HCT116 (cell line): ENCODE data around the gene CNTNAP5. TPM values are rescaled to one million over a fixed set of nuclear protein-coding genes. Genes with fewer than 3 reads are reported as not detected.

Source experiments
- ATAC-seq: fragments of 200-7000 bp; cut with Tn5 transposase; 2 replicates; pipeline ENCODE4 v1.9.1; 2020; ENCODE audit warnings: mild to moderate bottlenecking, moderate library complexity
- BruUV-seq: library from RNA; stranded (reverse); fragments of 400-500 nt; replicated peaks from 2 replicates; lab custom pipeline; 2021; lab: Mats Ljungman, UMichigan
- CTCF ChIA-PET: fragments of 300-600 bp; sonication (Branson Sonifier 250); formaldehyde crosslinking; loops from one replicate; lab custom pipeline; 2021; ENCODE audit warnings: antibody characterized with exemption; lab: Charles Lee
- POLR2A ChIA-PET: fragments of 300-600, 350-600 bp; sonication (Branson Sonifier 250); formaldehyde crosslinking; loops from one replicate; lab custom pipeline; 2021; ENCODE audit warnings: antibody characterized with exemption; lab: Charles Lee
- RAD21 ChIA-PET, 2 experiments: fragments of 300-600 bp; sonication (Branson Sonifier 250); formaldehyde crosslinking; loops; one replicate each; lab custom pipeline; 2023; ENCODE audit warnings: low total read pairs in 2 of 2; ENCODE audit not compliant: uncharacterized antibody in 2 of 2, unreplicated experiment in 2 of 2, low non-redundant PET in 1 of 2; lab: Charles Lee
- DNase-seq: peaks from one replicate; pipeline ENCODE4 v3.0.0-alpha.2; 2010; ENCODE audit warnings: low read depth, low spot score
- H2AFZ ChIP-seq: fragments of 200-600 bp; shearing (Covaris generic), sonication (generic); 2 replicates; pipeline ENCODE4 v1.6.1; 2017; ENCODE audit warnings: low read depth, mixed run types, mixed read lengths, antibody characterized with exemption, low read length; ENCODE audit not compliant: poor library complexity, severe bottlenecking
- H3K27ac ChIP-seq: 2 replicates; pipeline ENCODE4 v1.5.1; 2012; ENCODE audit warnings: low read depth, low read length
- H3K27me3 ChIP-seq: fragments of 200-600 bp; sonication (generic); 2 replicates; pipeline ENCODE4 v1.6.1; 2016; ENCODE audit warnings: mixed run types, low read length, mixed read lengths; ENCODE audit not compliant: insufficient read depth
- H3K36me3 ChIP-seq, 2 experiments: fragments of 200-500 bp in 1 of 2; fragments of 200-600 bp in 1 of 2; sonication (Bioruptor generic) in 1 of 2; sonication (generic) in 1 of 2; 2 replicates each; pipeline versions ENCODE4 v1.5.1 to v1.6.1; 2014 to 2016; ENCODE audit warnings: low read length in 2 of 2, inconsistent platforms in 1 of 2, mixed read lengths in 1 of 2, mixed run types in 1 of 2; ENCODE audit not compliant: insufficient read depth in 2 of 2, control insufficient read depth in 1 of 2
- H3K4me1 ChIP-seq, 2 experiments: fragments of 200-600 bp in 1 of 2; sonication (generic) in 1 of 2; 2 replicates each; pipeline versions ENCODE4 v1.5.1 to v1.6.1; 2012 to 2017; ENCODE audit warnings: low read length in 2 of 2, inconsistent platforms in 1 of 2, mild to moderate bottlenecking in 1 of 2, mixed read lengths in 1 of 2, mixed run types in 1 of 2, moderate library complexity in 1 of 2; ENCODE audit not compliant: insufficient read depth in 2 of 2, control insufficient read depth in 1 of 2
- H3K4me2 ChIP-seq: fragments of 200-600 bp; sonication (generic); 2 replicates; pipeline ENCODE4 v1.6.1; 2017; ENCODE audit warnings: mixed run types, low read length, mixed read lengths
- H3K4me3 ChIP-seq, 2 experiments: fragments of 200-600 bp in 1 of 2; sonication (generic) in 1 of 2; replicated peaks in 1 of 2; 2 replicates each; pipeline ENCODE4 v1.5.1; 2011 to 2016; ENCODE audit warnings: low read length in 2 of 2, control low read depth in 1 of 2, low read depth in 1 of 2, mild to moderate bottlenecking in 1 of 2, mixed read lengths in 1 of 2, mixed run types in 1 of 2
- H3K79me2 ChIP-seq: fragments of 200-600 bp; sonication (generic); 2 replicates; pipeline ENCODE4 v1.6.1; 2017; ENCODE audit warnings: mild to moderate bottlenecking, mixed run types, low read length, moderate library complexity, mixed read lengths; ENCODE audit not compliant: insufficient read depth
- H3K9ac ChIP-seq: fragments of 200-600 bp; sonication (generic); 2 replicates; pipeline ENCODE4 v1.6.1; 2016; ENCODE audit warnings: low read length, mixed read lengths
- H3K9me2 ChIP-seq: fragments of 200-600 bp; sonication (generic), shearing (Covaris generic); 2 replicates; pipeline ENCODE4 v1.6.1; 2017; ENCODE audit warnings: mixed run types, mild to moderate bottlenecking, moderate library complexity; ENCODE audit not compliant: insufficient read depth
- H3K9me3 ChIP-seq, 2 experiments: fragments of 200-500 bp in 1 of 2; fragments of 200-600 bp in 1 of 2; sonication (Bioruptor generic) in 1 of 2; sonication (generic) in 1 of 2; 2 replicates each; pipeline ENCODE4 v1.6.1; 2014 to 2017; ENCODE audit warnings: low read length in 2 of 2, mixed read lengths in 2 of 2, inconsistent platforms in 1 of 2, low read depth in 1 of 2, mild to moderate bottlenecking in 1 of 2, mixed run types in 1 of 2, moderate library complexity in 1 of 2; ENCODE audit not compliant: control insufficient read depth in 1 of 2, insufficient read depth in 1 of 2
- H4K20me1 ChIP-seq: fragments of 200-600 bp; sonication (generic), shearing (Covaris generic); 2 replicates; pipeline ENCODE4 v1.6.1; 2017; ENCODE audit warnings: mixed run types, mild to moderate bottlenecking, moderate library complexity; ENCODE audit not compliant: insufficient read depth
- EGR1 ChIP-seq: IDR thresholded peaks from 2 replicates; pipeline ENCODE4 v1.6.1; 2012; ENCODE audit warnings: low read depth
- ELF1 ChIP-seq: IDR thresholded peaks from 2 replicates; pipeline ENCODE4 v1.6.1; 2012; ENCODE audit warnings: low read depth, borderline replicate concordance
- EZH2phosphoT487 ChIP-seq: fragments of 200-600 bp; IDR thresholded peaks from 2 replicates; pipeline ENCODE4 v1.6.1; 2018; ENCODE audit warnings: antibody characterized with exemption, borderline replicate concordance
- FOSL1 ChIP-seq: IDR thresholded peaks from 2 replicates; pipeline ENCODE4 v1.6.1; 2012; ENCODE audit warnings: low read depth
- MAX ChIP-seq: IDR thresholded peaks from 2 replicates; pipeline ENCODE4 v1.6.1; 2012
- POLR2AphosphoS5 ChIP-seq: IDR thresholded peaks from 2 replicates; pipeline ENCODE4 v1.6.1; 2011; ENCODE audit warnings: mild to moderate bottlenecking, low read depth, low read length, moderate library complexity
- SIN3A ChIP-seq: IDR thresholded peaks from 2 replicates; pipeline ENCODE4 v1.6.1; 2012; ENCODE audit warnings: low read depth
- YY1 ChIP-seq: IDR thresholded peaks from 2 replicates; pipeline ENCODE4 v1.6.1; 2011; ENCODE audit warnings: low read length, low read depth, moderate library complexity, mild to moderate bottlenecking; ENCODE audit not compliant: insufficient replicate concordance; ENCODE audit errors: extremely low read depth
- ZBTB33 ChIP-seq: IDR thresholded peaks from 2 replicates; pipeline ENCODE4 v1.6.1; 2011; ENCODE audit warnings: mild to moderate bottlenecking, low read length, moderate library complexity; ENCODE audit not compliant: insufficient replicate concordance; ENCODE audit errors: extremely low read depth
- ZNF274 ChIP-seq: fragments of 200-500 bp; sonication (Bioruptor generic); IDR thresholded peaks from 2 replicates; pipeline ENCODE4 v1.6.1; 2014; ENCODE audit warnings: mild to moderate bottlenecking, low read depth, low read length, inconsistent platforms
- intact Hi-C: fragments of 100-400 bp; cut with micrococcal nuclease; formaldehyde crosslinking; loops from 2 replicates; pipeline ENCODE4 v1.10.0; 2022
- total RNA-seq: library from RNA; stranded (reverse); gene quantifications from one replicate; pipeline ENCODE4 v1.2.1, GENCODE V29; 2021; ENCODE audit not compliant: unreplicated experiment
- TF ChIP-seq, protein P1 (sequence below): IDR thresholded peaks from 2 replicates; pipeline ENCODE4 v1.6.1; 2012; ENCODE audit warnings: low read depth

Gene CNTNAP5
- total RNA-seq, 1 experiment from 2014 or later, result not detected

DNA sequence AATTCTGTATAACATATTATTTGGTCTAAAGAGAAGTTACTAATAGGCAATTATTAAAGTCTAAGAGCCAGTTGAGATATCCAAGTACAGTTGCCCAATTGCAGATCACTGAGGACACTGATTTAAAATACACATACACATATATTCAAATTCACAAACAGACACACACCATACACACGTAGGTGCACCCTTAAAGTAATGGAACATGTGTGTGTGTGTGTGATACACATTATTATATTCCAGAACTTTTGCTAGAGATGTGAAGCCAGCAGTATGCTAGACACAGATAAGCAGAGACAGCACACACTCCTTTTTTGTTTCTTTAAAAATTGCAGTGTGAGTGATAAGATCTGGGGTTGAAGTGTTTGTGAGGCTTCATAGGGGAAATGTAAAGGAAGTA lies 292.5 kb downstream of the CNTNAP5 start:
- ChIA-PET POLR2A (no interaction called here), CTCF (no interaction called here)

GRCh38 chr2:124318913-124319312 lies 293.8 kb downstream of the CNTNAP5 start:
- Histone ChIP-seq H3K4me3 (no peak overlapping the region), H2AFZ (no peak overlapping the region), H3K27ac (no peak overlapping the region), H3K27me3 (no peaks in the 10 kb centered on the region), H3K36me3 (no peaks in the 10 kb centered on the region), H3K9me3 (peaks cover 0 to 23% of the 10 kb centered on the region in 2 experiments; a peak in 2 of 4 replicates), H3K9me2 (no peaks in the 10 kb centered on the region), H3K9ac (no peak overlapping the region), H3K79me2 (no peaks in the 10 kb centered on the region), H4K20me1 (no peaks in the 10 kb centered on the region), H3K4me2 (no peak overlapping the region), H3K4me1 (no peaks in the 10 kb centered on the region)
- intact Hi-C loops, result no loop called here
- ChIA-PET CTCF (no interaction called here), RAD21 (no interaction called here), POLR2A (no interaction called here)
- BruUV-seq, result no TSS peak
- ATAC-seq (no peak), DNase-seq (no peak)
- TF ChIP-seq EZH2phosphoT487 (no peak), ZBTB33 (no peak), MAX (no peak), YY1 (no peak), SIN3A (no peak), FOSL1 (no peak), ELF1 (no peak), ZNF274 (no peak), EGR1 (no peak)
- TF ChIP-seq, protein P1, sequence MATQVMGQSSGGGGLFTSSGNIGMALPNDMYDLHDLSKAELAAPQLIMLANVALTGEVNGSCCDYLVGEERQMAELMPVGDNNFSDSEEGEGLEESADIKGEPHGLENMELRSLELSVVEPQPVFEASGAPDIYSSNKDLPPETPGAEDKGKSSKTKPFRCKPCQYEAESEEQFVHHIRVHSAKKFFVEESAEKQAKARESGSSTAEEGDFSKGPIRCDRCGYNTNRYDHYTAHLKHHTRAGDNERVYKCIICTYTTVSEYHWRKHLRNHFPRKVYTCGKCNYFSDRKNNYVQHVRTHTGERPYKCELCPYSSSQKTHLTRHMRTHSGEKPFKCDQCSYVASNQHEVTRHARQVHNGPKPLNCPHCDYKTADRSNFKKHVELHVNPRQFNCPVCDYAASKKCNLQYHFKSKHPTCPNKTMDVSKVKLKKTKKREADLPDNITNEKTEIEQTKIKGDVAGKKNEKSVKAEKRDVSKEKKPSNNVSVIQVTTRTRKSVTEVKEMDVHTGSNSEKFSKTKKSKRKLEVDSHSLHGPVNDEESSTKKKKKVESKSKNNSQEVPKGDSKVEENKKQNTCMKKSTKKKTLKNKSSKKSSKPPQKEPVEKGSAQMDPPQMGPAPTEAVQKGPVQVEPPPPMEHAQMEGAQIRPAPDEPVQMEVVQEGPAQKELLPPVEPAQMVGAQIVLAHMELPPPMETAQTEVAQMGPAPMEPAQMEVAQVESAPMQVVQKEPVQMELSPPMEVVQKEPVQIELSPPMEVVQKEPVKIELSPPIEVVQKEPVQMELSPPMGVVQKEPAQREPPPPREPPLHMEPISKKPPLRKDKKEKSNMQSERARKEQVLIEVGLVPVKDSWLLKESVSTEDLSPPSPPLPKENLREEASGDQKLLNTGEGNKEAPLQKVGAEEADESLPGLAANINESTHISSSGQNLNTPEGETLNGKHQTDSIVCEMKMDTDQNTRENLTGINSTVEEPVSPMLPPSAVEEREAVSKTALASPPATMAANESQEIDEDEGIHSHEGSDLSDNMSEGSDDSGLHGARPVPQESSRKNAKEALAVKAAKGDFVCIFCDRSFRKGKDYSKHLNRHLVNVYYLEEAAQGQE, result no peak

More for the DNA sequence above, 292.5 kb downstream of the CNTNAP5 start:
- Histone ChIP-seq H3K9ac (no peak overlapping the region), H3K79me2 (no peaks in the 10 kb centered on the region), H4K20me1 (no peaks in the 10 kb centered on the region), H2AFZ (no peak overlapping the region), H3K9me3 (peaks cover 0 to 17% of the 10 kb centered on the region in 2 experiments; a peak in 2 of 4 replicates), H3K27ac (no peak overlapping the region), H3K9me2 (no peaks in the 10 kb centered on the region), H3K36me3 (no peaks in the 10 kb centered on the region), H3K27me3 (no peaks in the 10 kb centered on the region), H3K4me3 (no peak overlapping the region), H3K4me1 (no peaks in the 10 kb centered on the region), H3K4me2 (no peak overlapping the region)
- intact Hi-C loops, result no loop called here
- DNase-seq (no peak), ATAC-seq (no peak)
- RAD21 ChIA-PET, result no interaction called here
- no peak for TF ChIP-seq POLR2AphosphoS5
- no peak for TF ChIP-seq EGR1
- no peak for TF ChIP-seq YY1
- no peak for TF ChIP-seq MAX
- no TSS peak for BruUV-seq
